ENCODE measurements around the gene BTBD9. TPM values are rescaled to one million over a fixed set of nuclear protein-coding genes. Genes with fewer than 3 reads are reported as not detected.

The BTBD9 gene
- total and polyA plus RNA-seq, 2 experiments from 2014 or later = 8.4 to 10.1 TPM

- DNase-seq (ENCODE audit: low read depth in 1 of 2, low spot score in 1 of 2) = no peak
- TF ChIP-seq CTCF (IDR thresholded peaks at IDR 0.05; ENCODE audit: low read depth, low read length) = no peak
- no peak overlapping the region for H3K4me3 ChIP-seq
- no peaks in the 10 kb centered on the region for H3K27me3 ChIP-seq
- no peaks in the 10 kb centered on the region for H3K9me3 ChIP-seq (ENCODE audit: low read depth)
- H3K36me3 ChIP-seq = no peaks in the 10 kb centered on the region
- H3K4me1 ChIP-seq (ENCODE audit: low read depth) = no peaks in the 10 kb centered on the region
- no peak overlapping the region for H3K27ac ChIP-seq
These were observed 17.2 kb upstream of the BTBD9 start for GRCh38 chr6:38656896-38657295.

GRCh38 chr6:38654263-38654662, 14.5 kb upstream of the BTBD9 start:
- no peaks in the 10 kb centered on the region for H3K27me3 ChIP-seq
- TF ChIP-seq CTCF (IDR thresholded peaks at IDR 0.05; ENCODE audit: low read depth, low read length) = no peak
- H3K27ac ChIP-seq = no peak overlapping the region
- H3K36me3 ChIP-seq = no peaks in the 10 kb centered on the region
- H3K4me1 ChIP-seq (ENCODE audit: low read depth) = peaks cover 4% of the 10 kb centered on the region
- H3K4me3 ChIP-seq = no peak overlapping the region
- DNase-seq (ENCODE audit: low read depth in 1 of 2, low spot score in 1 of 2) = no peak
- H3K9me3 ChIP-seq (ENCODE audit: low read depth) = no peaks in the 10 kb centered on the region

- no peaks in the 10 kb centered on the region for H3K27me3 ChIP-seq
- DNase-seq (ENCODE audit: low read depth in 1 of 2, low spot score in 1 of 2) = no peak
- no peak overlapping the region for H3K27ac ChIP-seq
- H3K4me3 ChIP-seq = no peak overlapping the region
- no peaks in the 10 kb centered on the region for H3K9me3 ChIP-seq (ENCODE audit: low read depth)
- peaks cover 4% of the 10 kb centered on the region for H3K4me1 ChIP-seq (ENCODE audit: low read depth)
- no peaks in the 10 kb centered on the region for H3K36me3 ChIP-seq
- no peak for TF ChIP-seq CTCF (IDR thresholded peaks at IDR 0.05; ENCODE audit: low read depth, low read length)
These were observed 11.5 kb upstream of the BTBD9 start for GRCh38 chr6:38651121-38651784.

GRCh38 chr6:38650207-38650752, 10.6 kb upstream of the BTBD9 start:
- no peak for TF ChIP-seq CTCF (IDR thresholded peaks at IDR 0.05; ENCODE audit: low read depth, low read length)

GRCh38 chr6:38649744-38650143, 10.0 kb upstream of the BTBD9 start:
- Histone ChIP-seq H3K4me1 (ENCODE audit: low read depth) (peaks cover 4% of the 10 kb centered on the region), H3K4me3 (no peak overlapping the region), H3K36me3 (no peaks in the 10 kb centered on the region), H3K27me3 (no peaks in the 10 kb centered on the region), H3K27ac (no peak overlapping the region), H3K9me3 (ENCODE audit: low read depth) (no peaks in the 10 kb centered on the region)
- no peak for TF ChIP-seq CTCF (IDR thresholded peaks at IDR 0.05; ENCODE audit: low read depth, low read length)
- no peak for DNase-seq (ENCODE audit: low read depth in 1 of 2, low spot score in 1 of 2)

More at GRCh38 chr6:38650207-38650752, 10.6 kb upstream of the BTBD9 start:
- no peaks in the 10 kb centered on the region for H3K9me3 ChIP-seq (ENCODE audit: low read depth)
- H3K36me3 ChIP-seq = no peaks in the 10 kb centered on the region
- no peak overlapping the region for H3K4me3 ChIP-seq
- peaks cover 4% of the 10 kb centered on the region for H3K4me1 ChIP-seq (ENCODE audit: low read depth)
- no peak overlapping the region for H3K27ac ChIP-seq
- H3K27me3 ChIP-seq = no peaks in the 10 kb centered on the region
- DNase-seq (ENCODE audit: low read depth in 1 of 2, low spot score in 1 of 2) = no peak
